Peyer's patch (tissue), 4 donors: ENCODE data around the gene ZNF503.

Source experiments
- CTCF ChIP-seq, 6 experiments: fragments of 450-650 bp in 4 of 6; fragments of 200-600 bp in 2 of 6; sonication (generic) in 1 of 6; IDR thresholded peaks; one replicate each; pipeline ENCODE4 v1.5.1; 2017 to 2019; ENCODE audit warnings: antibody characterized with exemption in 6 of 6, mild to moderate bottlenecking in 3 of 6, moderate library complexity in 1 of 6
- POLR2A ChIP-seq, 2 donors: fragments of 450-650 bp; IDR thresholded peaks; one replicate each; pipeline ENCODE4 v1.5.1; 2017; ENCODE audit warnings: antibody characterized with exemption in 2 of 2, mild to moderate bottlenecking in 2 of 2, moderate library complexity in 2 of 2

- TF ChIP-seq POLR2A (IDR thresholded peaks at IDR 0.05) (no peak), CTCF (IDR thresholded peaks at IDR 0.05) (no peak)
Observed at GRCh38 chr10:75408509-75408875, 6.9 kb upstream of the ZNF503 start.
